PC-3 (cell line): Measurements from ENCODE around the gene SKIC2. TPM values are rescaled to one million over a fixed set of nuclear protein-coding genes. Genes with fewer than 3 reads are reported as not detected.

Experiments used
- ATAC-seq: fragments of 200-7000 bp; cut with Tn5 transposase; 2 replicates; pipeline ENCODE4 v1.9.1; 2020; ENCODE audit warnings: mild to moderate bottlenecking, moderate library complexity
- BruUV-seq: library from RNA; stranded (reverse); fragments of 400-500 nt; replicated peaks from 2 replicates; lab custom pipeline; 2021; lab: Mats Ljungman, UMichigan
- CTCF ChIA-PET: fragments of 300-600 bp; sonication (Branson Sonifier 250); formaldehyde crosslinking; loops from one replicate; lab custom pipeline; 2022; ENCODE audit warnings: antibody characterized with exemption; lab: Charles Lee
- POLR2A ChIA-PET: fragments of 300-600 bp; sonication (Branson Sonifier 250); formaldehyde crosslinking; loops from one replicate; lab custom pipeline; 2022; ENCODE audit warnings: antibody characterized with exemption; ENCODE audit not compliant: unreplicated experiment; lab: Charles Lee
- DNase-seq: peaks from one replicate; pipeline ENCODE4 v3.0.0-alpha.2; 2015
- H2AFZ ChIP-seq: fragments of 300-600 bp; sonication (generic); 2 replicates; pipeline ENCODE4 v1.6.0; 2016; ENCODE audit warnings: antibody characterized with exemption, low read length
- H3F3A ChIP-seq: fragments of 300-600 bp; sonication (generic); one replicate; pipeline ENCODE4 v1.6.0; 2017; ENCODE audit warnings: antibody characterized with exemption, low read length, control low read depth, mild to moderate bottlenecking; ENCODE audit not compliant: unreplicated experiment
- H3K27ac ChIP-seq: fragments of 300-600 bp; sonication (generic); 2 replicates; pipeline ENCODE4 v1.5.1; 2016; ENCODE audit warnings: mild to moderate bottlenecking, low read length
- H3K27me3 ChIP-seq: fragments of 300-600 bp; sonication (generic); 2 replicates; pipeline ENCODE4 v1.6.1; 2016; ENCODE audit warnings: low read length, mixed read lengths
- H3K36me3 ChIP-seq: fragments of 300-600 bp; sonication (generic); 2 replicates; pipeline ENCODE4 v1.6.1; 2016; ENCODE audit warnings: low read depth, mixed run types, low read length, mixed read lengths
- H3K4me1 ChIP-seq: fragments of 300-600 bp; sonication (generic); 2 replicates; pipeline ENCODE4 v1.5.1; 2016; ENCODE audit warnings: low read length; ENCODE audit not compliant: insufficient read depth
- H3K4me2 ChIP-seq: fragments of 300-600 bp; sonication (generic); 2 replicates; pipeline ENCODE4 v1.6.0; 2016; ENCODE audit warnings: low read length
- H3K4me3 ChIP-seq: fragments of 300-600 bp; sonication (generic); 2 replicates; pipeline ENCODE4 v1.5.1; 2016; ENCODE audit warnings: mild to moderate bottlenecking, low read length, mixed read lengths
- H3K79me2 ChIP-seq: fragments of 300-600 bp; sonication (generic); 2 replicates; pipeline ENCODE4 v1.6.1; 2017; ENCODE audit warnings: low read length, mixed read lengths
- H3K9ac ChIP-seq: fragments of 300-600 bp; sonication (generic); 2 replicates; pipeline ENCODE4 v1.6.0; 2016; ENCODE audit warnings: mild to moderate bottlenecking, low read length
- H3K9me2 ChIP-seq: fragments of 300-600 bp; sonication (generic); replicated peaks from 2 replicates; pipeline ENCODE4 v1.6.1; 2016; ENCODE audit warnings: mixed run types, low read length, mixed read lengths
- H3K9me3 ChIP-seq: fragments of 300-600 bp; sonication (generic); 2 replicates; pipeline ENCODE4 v1.6.1; 2016; ENCODE audit warnings: low read length, mixed read lengths
- H4K20me1 ChIP-seq: fragments of 300-600 bp; sonication (generic); 2 replicates; pipeline ENCODE4 v1.6.1; 2016; ENCODE audit warnings: low read length, mixed read lengths
- CTCF ChIP-seq: fragments of 300-600 bp; sonication (generic); conservative IDR thresholded peaks from 2 replicates; pipeline ENCODE4 v1.5.1; 2017; ENCODE audit warnings: antibody characterized with exemption, low read depth, mild to moderate bottlenecking, low read length
- EZH2 ChIP-seq: fragments of 300-600 bp; sonication (generic); IDR thresholded peaks from one replicate; pipeline ENCODE4 v1.6.1; 2017; ENCODE audit warnings: antibody characterized with exemption, mild to moderate bottlenecking, low read length; ENCODE audit not compliant: unreplicated experiment
- EZH2phosphoT487 ChIP-seq: fragments of 300-600 bp; sonication (generic); IDR thresholded peaks from 2 replicates; pipeline ENCODE4 v1.6.1; 2018; ENCODE audit warnings: mild to moderate bottlenecking, antibody characterized with exemption, low read length, borderline replicate concordance
- intact Hi-C: fragments of 100-400 bp; cut with micrococcal nuclease; formaldehyde crosslinking; loops from 2 replicates; pipeline ENCODE4 v1.9.0; 2023
- total RNA-seq: library from RNA; depleted of rRNA; stranded (reverse); fragments of >200 nt; gene quantifications from 2 replicates; pipeline ENCODE4 v1.2.3, GENCODE V29; 2014

Gene SKIC2
- total RNA-seq, 1 experiment from 2014 or later = 81.9 TPM

GRCh38 chr6:31940256-31940664, 18.7 kb upstream of the SKIC2 start:
- no peaks in the 10 kb centered on the region for H3F3A ChIP-seq
- BruUV-seq = no TSS peak
- ATAC-seq (0 out of 2 replicates have a peak, but pooled peaks have one; percentile 24), DNase-seq (peak; percentile 43)
- H2AFZ ChIP-seq = no peak overlapping the region
- H3K27ac ChIP-seq = no peak overlapping the region
- no peak overlapping the region for H3K4me2 ChIP-seq
- H3K79me2 ChIP-seq = no peaks in the 10 kb centered on the region
- H3K4me1 ChIP-seq = peaks cover 12% of the 10 kb centered on the region
- no peaks in the 10 kb centered on the region for H3K9me3 ChIP-seq
- H3K9ac ChIP-seq = no peak overlapping the region
- CTCF ChIA-PET = no interaction called here
- TF ChIP-seq EZH2 (no peak), CTCF (no peak), EZH2phosphoT487 (no peak)
- H3K9me2 ChIP-seq = no peaks in the 10 kb centered on the region
- POLR2A ChIA-PET = no interaction called here
- no peaks in the 10 kb centered on the region for H3K36me3 ChIP-seq
- intact Hi-C loops = no loop called here
- H3K4me3 ChIP-seq = no peak overlapping the region
- H3K27me3 ChIP-seq = no peaks in the 10 kb centered on the region
- H4K20me1 ChIP-seq = no peaks in the 10 kb centered on the region

- no peak for TF ChIP-seq EZH2phosphoT487
- TF ChIP-seq CTCF = no peak
- TF ChIP-seq EZH2 = no peak
- Histone ChIP-seq H3K79me2 (no peaks in the 10 kb centered on the region), H4K20me1 (no peaks in the 10 kb centered on the region), H2AFZ (no peak overlapping the region), H3F3A (no peaks in the 10 kb centered on the region), H3K9me3 (no peaks in the 10 kb centered on the region), H3K4me1 (peaks cover 24% of the 10 kb centered on the region), H3K27me3 (no peaks in the 10 kb centered on the region), H3K4me3 (no peak overlapping the region), H3K36me3 (no peaks in the 10 kb centered on the region), H3K9ac (no peak overlapping the region), H3K9me2 (no peaks in the 10 kb centered on the region), H3K27ac (no peak overlapping the region), H3K4me2 (no peak overlapping the region)
- ChIA-PET CTCF (no interaction called here), POLR2A (no interaction called here)
- ATAC-seq = no peak
- BruUV-seq = no TSS peak
- intact Hi-C loops = no loop called here
- DNase-seq = no peak
These were observed 15.2 kb upstream of the SKIC2 start for GRCh38 chr6:31943742-31944141.

GRCh38 chr6:31945154-31945506, 13.8 kb upstream of the SKIC2 start:
- Histone ChIP-seq H3K9me2 (no peaks in the 10 kb centered on the region), H3K36me3 (no peaks in the 10 kb centered on the region), H3K9ac (no peak overlapping the region), H3K27me3 (no peaks in the 10 kb centered on the region), H3K27ac (peak overlapping the region; percentile 81), H3K4me2 (peak overlapping the region; percentile 74), H2AFZ (no peak overlapping the region), H4K20me1 (no peaks in the 10 kb centered on the region), H3K4me1 (peaks cover 26% of the 10 kb centered on the region), H3F3A (no peaks in the 10 kb centered on the region), H3K4me3 (peak overlapping the region; percentile 29; the same call in 1 of the 2 replicates), H3K79me2 (no peaks in the 10 kb centered on the region), H3K9me3 (no peaks in the 10 kb centered on the region)
- TF ChIP-seq EZH2phosphoT487 (no peak), CTCF (no peak), EZH2 (no peak)
- no peak for ATAC-seq
- DNase-seq = no peak
- POLR2A ChIA-PET = no interaction called here
- intact Hi-C loops = no loop called here
- BruUV-seq = no TSS peak
- CTCF ChIA-PET = no interaction called here
